Right lobe of liver (tissue), 6 donors: ENCODE data around the gene FGGY. TPM values are rescaled to one million over a fixed set of nuclear protein-coding genes. Genes with fewer than 3 reads are reported as not detected.

Source experiments
- ATAC-seq, 4 donors: fragments of 200-7000 bp; cut with Tn5 transposase; one replicate each; pipeline ENCODE4 v1.9.1; 2020; ENCODE audit warnings: mild to moderate bottlenecking in 4 of 4, moderate library complexity in 4 of 4
- DNase-seq, 3 donors: peaks; one replicate each; pipeline ENCODE4 v3.0.0-alpha.2; 2020
- H3K27ac ChIP-seq, 3 donors: fragments of 200-600 bp; one replicate each; pipeline ENCODE4 v1.8.0; 2022
- H3K27me3 ChIP-seq, 2 donors: fragments of 200-600 bp; one replicate each; pipeline ENCODE4 v1.8.0; 2022
- H3K36me3 ChIP-seq, 4 donors: fragments of 200-600 bp; sonication (generic) in 1 of 4; one replicate each; pipeline versions ENCODE4 v1.5.1 to v1.8.0; 2017 to 2022; ENCODE audit warnings: control low read depth in 1 of 4
- H3K4me1 ChIP-seq, 4 donors: fragments of 200-600 bp; sonication (generic) in 1 of 4; one replicate each; pipeline versions ENCODE4 v1.5.1 to v1.8.0; 2017 to 2022; ENCODE audit warnings: control low read depth in 1 of 4
- H3K4me3 ChIP-seq, 3 donors: fragments of 200-600 bp; one replicate each; pipeline ENCODE4 v1.8.0; 2022
- H3K9me3 ChIP-seq, 4 donors: fragments of 200-600 bp; sonication (generic) in 1 of 4; one replicate each; pipeline versions ENCODE4 v1.5.1 to v1.8.0; 2017 to 2022; ENCODE audit warnings: control low read depth in 1 of 4
- POLR2A ChIP-seq: fragments of 450-650 bp; IDR thresholded peaks from one replicate; pipeline ENCODE4 v1.6.1; 2017; ENCODE audit warnings: antibody characterized with exemption, mild to moderate bottlenecking
- WGBS: methylation state at CpG from one replicate; pipeline ENCODE4 v1.1.6; 2018; ENCODE audit warnings: low coverage, low lambda C conversion rate; ENCODE audit not compliant: insufficient coverage; ENCODE audit errors: missing lambda C conversion rate; 5-methylcytosine and 5-hydroxymethylcytosine counted together
- intact Hi-C, 2 donors: fragments of 100-400 bp; cut with DNase I; formaldehyde crosslinking; loops; one replicate each; pipeline versions ENCODE4 v1.11.2 to v1.14.1; 2022
- total RNA-seq, 6 experiments: library from RNA; depleted of rRNA in 2 of 6; stranded (reverse); fragments of >200 nt in 2 of 6; fragmentation: NEBNext Ultra II Directional in 3 of 6; extraction: Animal tissue kit (Norgen Biotek cat#: 25700) in 3 of 6; gene quantifications; one replicate each; pipeline versions ENCODE4 v1.1.0 to v1.2.4, GENCODE V29; 2016 to 2023
- TF ChIP-seq, protein P1 (sequence below), 4 donors: fragments of 200-600 bp in 3 of 4; fragments of 450-650 bp in 1 of 4; IDR thresholded peaks; one replicate each; pipeline versions ENCODE4 v1.5.1 to v1.8.0; 2016 to 2022; ENCODE audit warnings: antibody characterized with exemption in 4 of 4, mild to moderate bottlenecking in 2 of 4
- donor health status: DM: no; HTN: yes; CAD: no.
- donor health status: DM: no; HTN: no; CAD: no.
- donor health status: DM: no; HTN: no; CAD: no.
- donor health status: DM: no; HTN: yes; CAD: no.
- donor health status: DM: no; HTN: yes; CAD: no.

The FGGY gene
- total RNA-seq, 6 experiments from 2014 or later: 45.5 to 84.2 (median 58.7) TPM

- intact Hi-C loops: no loop called here
- H3K9me3 ChIP-seq: no peaks in the 10 kb centered on the region
- TF ChIP-seq POLR2A: no peak
- no peaks in the 10 kb centered on the region for H3K36me3 ChIP-seq
- H3K4me1 ChIP-seq: peaks cover 0 to 73% (median 20%) of the 10 kb centered on the region in 4 donors
- DNase-seq (no peak), ATAC-seq (no peak)
- WGBS: 66% methylated on average over 3 of the region's 3 CpGs
- H3K27ac ChIP-seq: peak overlapping the region; percentile 74 to 97 (median 76)
- H3K27me3 ChIP-seq: no peaks in the 10 kb centered on the region
- no peak overlapping the region for H3K4me3 ChIP-seq
These were observed 247.9 kb downstream of the FGGY start for GRCh38 chr1:59544615-59545293.

GRCh38 chr1:59545830-59546229, 248.9 kb downstream of the FGGY start:
- DNase-seq: no peak
- peak in 1 of 4 donors; percentile 18 for ATAC-seq
- 26% methylated on average over 2 of the region's 2 CpGs for WGBS
- no peaks in the 10 kb centered on the region for H3K27me3 ChIP-seq
- H3K27ac ChIP-seq: peak overlapping the region in 2 of 3 donors; percentile 76 to 97
- TF ChIP-seq, protein P1, sequence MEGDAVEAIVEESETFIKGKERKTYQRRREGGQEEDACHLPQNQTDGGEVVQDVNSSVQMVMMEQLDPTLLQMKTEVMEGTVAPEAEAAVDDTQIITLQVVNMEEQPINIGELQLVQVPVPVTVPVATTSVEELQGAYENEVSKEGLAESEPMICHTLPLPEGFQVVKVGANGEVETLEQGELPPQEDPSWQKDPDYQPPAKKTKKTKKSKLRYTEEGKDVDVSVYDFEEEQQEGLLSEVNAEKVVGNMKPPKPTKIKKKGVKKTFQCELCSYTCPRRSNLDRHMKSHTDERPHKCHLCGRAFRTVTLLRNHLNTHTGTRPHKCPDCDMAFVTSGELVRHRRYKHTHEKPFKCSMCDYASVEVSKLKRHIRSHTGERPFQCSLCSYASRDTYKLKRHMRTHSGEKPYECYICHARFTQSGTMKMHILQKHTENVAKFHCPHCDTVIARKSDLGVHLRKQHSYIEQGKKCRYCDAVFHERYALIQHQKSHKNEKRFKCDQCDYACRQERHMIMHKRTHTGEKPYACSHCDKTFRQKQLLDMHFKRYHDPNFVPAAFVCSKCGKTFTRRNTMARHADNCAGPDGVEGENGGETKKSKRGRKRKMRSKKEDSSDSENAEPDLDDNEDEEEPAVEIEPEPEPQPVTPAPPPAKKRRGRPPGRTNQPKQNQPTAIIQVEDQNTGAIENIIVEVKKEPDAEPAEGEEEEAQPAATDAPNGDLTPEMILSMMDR (IDR thresholded peaks at IDR 0.05): no peak
- TF ChIP-seq POLR2A: no peak
- H3K9me3 ChIP-seq: no peaks in the 10 kb centered on the region
- H3K36me3 ChIP-seq: no peaks in the 10 kb centered on the region
- H3K4me1 ChIP-seq: peaks cover 0 to 73% (median 20%) of the 10 kb centered on the region in 4 donors
- H3K4me3 ChIP-seq: no peak overlapping the region
- intact Hi-C loops: no loop called here

- no peak for ATAC-seq
- 78% methylated on average over 5 of the region's 5 CpGs for WGBS
- no peaks in the 10 kb centered on the region for H3K9me3 ChIP-seq
- TF ChIP-seq, protein P1 (IDR thresholded peaks at IDR 0.05): no peak
- TF ChIP-seq POLR2A: no peak
- DNase-seq: no peak
- intact Hi-C loops: no loop called here
- peak overlapping the region; percentile 80 to 94 (median 86) for H3K27ac ChIP-seq
- peaks cover 0 to 65% (median 17%) of the 10 kb centered on the region in 4 donors for H3K4me1 ChIP-seq
- no peak overlapping the region for H3K4me3 ChIP-seq
- H3K36me3 ChIP-seq: peaks cover 0 to 6% (median 0%) of the 10 kb centered on the region in 4 donors
- H3K27me3 ChIP-seq: no peaks in the 10 kb centered on the region
These were observed 252.4 kb downstream of the FGGY start for GRCh38 chr1:59549066-59549837.

GRCh38 chr1:59549903-59550302, 253.0 kb downstream of the FGGY start:
- intact Hi-C loops: no loop called here
- ATAC-seq (peak; percentile 64 to 84 (median 68)), DNase-seq (peak in 2 of 3 donors; percentile 44 to 68)
- Histone ChIP-seq H3K27ac (peak overlapping the region; percentile 80 to 94 (median 86)), H3K4me1 (peaks cover 0 to 60% (median 17%) of the 10 kb centered on the region in 4 donors), H3K27me3 (no peaks in the 10 kb centered on the region), H3K4me3 (no peak overlapping the region), H3K36me3 (peaks cover 0 to 7% (median 0%) of the 10 kb centered on the region in 4 donors), H3K9me3 (no peaks in the 10 kb centered on the region)
- TF ChIP-seq, protein P1 (IDR thresholded peaks at IDR 0.05): no peak
- peak; percentile 34 for TF ChIP-seq POLR2A
- WGBS: 7% methylated on average over 3 of the region's 3 CpGs

DNA sequence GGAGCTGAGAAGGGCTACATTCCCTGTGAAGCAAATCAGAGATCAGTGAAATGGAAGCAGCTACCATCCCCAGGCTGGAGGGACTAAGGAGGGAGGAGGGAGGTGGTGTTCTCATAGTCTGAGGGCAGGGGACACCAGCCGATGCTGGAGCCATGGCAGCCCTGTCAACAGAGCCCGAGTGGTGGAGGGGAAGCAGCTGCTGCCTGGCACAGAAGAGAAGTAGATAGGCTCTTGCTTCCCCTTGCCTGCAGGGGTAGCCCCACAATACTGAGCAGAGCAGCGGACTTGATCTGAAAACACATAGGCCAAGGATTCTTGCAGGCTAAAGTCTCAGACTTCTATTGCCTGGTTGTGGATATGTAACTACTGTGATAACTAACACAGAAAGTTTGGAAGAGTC, 255.1 kb downstream of the FGGY start:
- H3K36me3 ChIP-seq: peaks cover 0 to 7% (median 3%) of the 10 kb centered on the region in 4 donors
- ATAC-seq (no peak), DNase-seq (no peak)
- H3K27ac ChIP-seq: peak overlapping the region in 1 of 3 donors; percentile 5
- WGBS: no CpG with 5 or more reads among the region's 3 CpGs
- no peak overlapping the region for H3K4me3 ChIP-seq
- intact Hi-C loops: no loop called here
- no peaks in the 10 kb centered on the region for H3K9me3 ChIP-seq
- peaks cover 0 to 47% (median 17%) of the 10 kb centered on the region in 4 donors for H3K4me1 ChIP-seq
- TF ChIP-seq POLR2A: no peak
- TF ChIP-seq, protein P1 (IDR thresholded peaks at IDR 0.05): no peak
- H3K27me3 ChIP-seq: no peaks in the 10 kb centered on the region
